HEK293T (cell line): ENCODE results near the gene OR2T11.

Experiments
- CTCF ChIA-PET: fragments of 350-600 bp; formaldehyde crosslinking; extraction: SDS; loops from one replicate; lab custom pipeline; 2021; ENCODE audit warnings: antibody characterized with exemption, inconsistent platforms; lab: Yijun Ruan, JAX
- POLR2A ChIA-PET: fragments of 350-600 bp; formaldehyde crosslinking; extraction: SDS; loops from one replicate; lab custom pipeline; 2020; ENCODE audit warnings: antibody characterized with exemption, inconsistent platforms; lab: Yijun Ruan, JAX
- DNase-seq: peaks from one replicate; pipeline ENCODE4 v3.0.0; 2012; ENCODE audit warnings: mixed read lengths; ENCODE audit errors: extremely low spot score
- ARNT ChIP-seq: fragments of 450-650 bp; IDR thresholded peaks from 2 replicates; pipeline ENCODE4 v1.6.1; 2017; ENCODE audit warnings: mild to moderate bottlenecking
- BHLHE40 ChIP-seq: fragments of 450-650 bp; IDR thresholded peaks from 2 replicates; pipeline ENCODE4 v1.6.1; 2016; ENCODE audit warnings: mild to moderate bottlenecking, moderate library complexity, borderline replicate concordance
- CTBP1 ChIP-seq: fragments of 450-650 bp; IDR thresholded peaks from 2 replicates; pipeline ENCODE4 v1.6.1; 2016; ENCODE audit warnings: borderline replicate concordance
- ELF4 ChIP-seq: fragments of 450-650 bp; IDR thresholded peaks from 2 replicates; pipeline ENCODE4 v1.6.1; 2017; ENCODE audit warnings: antibody characterized with exemption
- FOXA1 ChIP-seq: fragments of 450-650 bp; IDR thresholded peaks from 2 replicates; pipeline ENCODE4 v1.6.1; 2016; ENCODE audit warnings: mild to moderate bottlenecking
- FOXK2 ChIP-seq: fragments of 450-650 bp; IDR thresholded peaks from 2 replicates; pipeline ENCODE4 v1.6.1; 2016; ENCODE audit warnings: mild to moderate bottlenecking
- FOXM1 ChIP-seq: fragments of 450-650 bp; IDR thresholded peaks from 2 replicates; pipeline ENCODE4 v1.6.1; 2017; ENCODE audit warnings: mild to moderate bottlenecking, borderline replicate concordance
- HDGF ChIP-seq: fragments of 450-650 bp; IDR thresholded peaks from 2 replicates; pipeline ENCODE4 v1.6.1; 2017; ENCODE audit warnings: antibody characterized with exemption, borderline replicate concordance
- L3MBTL2 ChIP-seq: fragments of 450-650 bp; conservative IDR thresholded peaks from 2 replicates; pipeline ENCODE4 v1.6.1; 2016; ENCODE audit warnings: mild to moderate bottlenecking
- LEF1 ChIP-seq: fragments of 450-650 bp; IDR thresholded peaks from 2 replicates; pipeline ENCODE4 v1.6.1; 2017; ENCODE audit warnings: mild to moderate bottlenecking, borderline replicate concordance
- NFRKB ChIP-seq: fragments of 450-650 bp; IDR thresholded peaks from 2 replicates; pipeline ENCODE4 v1.6.1; 2016; ENCODE audit warnings: mild to moderate bottlenecking, moderate library complexity
- SP1 ChIP-seq: fragments of 450-650 bp; IDR thresholded peaks from 2 replicates; pipeline ENCODE4 v1.6.1; 2017
- SUZ12 ChIP-seq: fragments of 450-650 bp; IDR thresholded peaks from 2 replicates; pipeline ENCODE4 v1.6.1; 2016; ENCODE audit warnings: mild to moderate bottlenecking
- TARDBP ChIP-seq: fragments of 450-650 bp; IDR thresholded peaks from 2 replicates; pipeline ENCODE4 v1.6.1; 2016
- ZNF384 ChIP-seq: fragments of 450-650 bp; IDR thresholded peaks from 2 replicates; pipeline ENCODE4 v1.6.1; 2016
- TF ChIP-seq, protein P1 (sequence below): fragments of 450-650 bp; IDR thresholded peaks from 2 replicates; pipeline ENCODE4 v1.6.1; 2016

The OR2T11 gene

GRCh38 chr1:248610301-248610700 lies 24.6 kb downstream of the OR2T11 start:
- no peak for DNase-seq
- CTCF ChIA-PET, result no interaction called here
- TF ChIP-seq LEF1, result no peak
- POLR2A ChIA-PET, result no interaction called here

DNA sequence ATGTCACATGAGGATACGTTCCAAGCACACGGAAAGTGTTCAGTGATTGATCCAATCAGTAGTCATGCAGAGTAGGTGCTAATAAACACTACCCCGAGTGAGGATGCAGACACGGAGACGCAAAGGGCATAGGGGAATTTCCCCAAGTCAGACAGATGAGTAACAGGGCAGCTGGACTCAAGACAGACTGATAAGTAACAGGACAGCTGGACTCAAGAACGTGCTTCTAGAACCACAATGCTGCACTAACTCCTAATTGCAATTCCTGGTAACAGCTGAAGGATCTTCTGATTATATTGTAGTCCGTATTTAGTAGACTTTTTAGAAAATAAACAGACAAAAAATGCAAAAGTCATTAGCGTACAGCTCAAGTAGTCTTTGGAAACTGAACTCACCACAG lies 35.5 kb downstream of the OR2T11 start:
- DNase-seq, result no peak
- POLR2A ChIA-PET, result no interaction called here
- CTCF ChIA-PET, result no interaction called here
- TF ChIP-seq ARNT (no peak), BHLHE40 (no peak), FOXA1 (no peak)

- ChIA-PET CTCF (no interaction called here), POLR2A (no interaction called here)
- TF ChIP-seq, protein P1, sequence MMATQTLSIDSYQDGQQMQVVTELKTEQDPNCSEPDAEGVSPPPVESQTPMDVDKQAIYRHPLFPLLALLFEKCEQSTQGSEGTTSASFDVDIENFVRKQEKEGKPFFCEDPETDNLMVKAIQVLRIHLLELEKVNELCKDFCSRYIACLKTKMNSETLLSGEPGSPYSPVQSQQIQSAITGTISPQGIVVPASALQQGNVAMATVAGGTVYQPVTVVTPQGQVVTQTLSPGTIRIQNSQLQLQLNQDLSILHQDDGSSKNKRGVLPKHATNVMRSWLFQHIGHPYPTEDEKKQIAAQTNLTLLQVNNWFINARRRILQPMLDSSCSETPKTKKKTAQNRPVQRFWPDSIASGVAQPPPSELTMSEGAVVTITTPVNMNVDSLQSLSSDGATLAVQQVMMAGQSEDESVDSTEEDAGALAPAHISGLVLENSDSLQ, result no peak
Measured at GRCh38 chr1:248597589-248597988, 37.3 kb downstream of the OR2T11 start, which contains the start of gene OR2T10. Gene OR2T10 (minus strand): TSS chr1:248597700. CDS start chr1:248593768, 3,932 bp downstream.

DNA sequence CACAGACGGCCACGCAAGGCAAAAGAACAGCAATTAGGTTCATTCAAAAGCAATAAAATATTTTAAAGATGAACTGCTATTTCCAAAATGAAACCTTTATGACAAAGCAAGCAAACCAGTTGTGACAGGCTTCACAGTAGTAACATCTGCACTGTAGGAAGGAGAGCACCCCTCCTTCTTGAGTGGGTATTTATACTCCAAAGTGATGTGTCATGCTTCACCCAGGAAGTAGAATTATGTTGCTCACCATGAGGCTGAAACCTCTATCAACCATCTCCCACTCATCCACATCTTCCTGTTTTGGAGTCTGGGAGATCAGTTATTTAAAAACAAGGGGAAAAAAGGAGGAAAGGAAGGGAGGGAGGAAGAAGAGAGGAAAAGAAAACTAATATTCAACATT lies 38.3 kb downstream of the OR2T11 start:
- TF ChIP-seq FOXM1, result no peak
- POLR2A ChIA-PET, result no interaction called here
- DNase-seq, result no peak
- CTCF ChIA-PET, result no interaction called here

More at GRCh38 chr1:248597589-248597988, 37.3 kb downstream of the OR2T11 start, which contains the start of gene OR2T10:
- no peak for DNase-seq

- ChIA-PET CTCF (no interaction called here), POLR2A (no interaction called here)
- TF ChIP-seq SP1 (no peak), ZNF384 (no peak), FOXA1 (no peak), BHLHE40 (no peak), NFRKB (no peak), FOXM1 (no peak), LEF1 (no peak), ELF4 (no peak), ARNT (no peak), FOXK2 (no peak), CTBP1 (no peak), TARDBP (no peak), L3MBTL2 (no peak), HDGF (no peak), SUZ12 (no peak)
- TF ChIP-seq, protein P1, result no peak
- DNase-seq, result no peak
Measured at GRCh38 chr1:248593226-248593625, 41.7 kb downstream of the OR2T11 start.

GRCh38 chr1:248592655-248593054 lies 42.2 kb downstream of the OR2T11 start:
- POLR2A ChIA-PET, result no interaction called here
- no peak for DNase-seq
- CTCF ChIA-PET, result no interaction called here
- no peak for TF ChIP-seq TARDBP
- no peak for TF ChIP-seq LEF1
- no peak for TF ChIP-seq ELF4

DNA sequence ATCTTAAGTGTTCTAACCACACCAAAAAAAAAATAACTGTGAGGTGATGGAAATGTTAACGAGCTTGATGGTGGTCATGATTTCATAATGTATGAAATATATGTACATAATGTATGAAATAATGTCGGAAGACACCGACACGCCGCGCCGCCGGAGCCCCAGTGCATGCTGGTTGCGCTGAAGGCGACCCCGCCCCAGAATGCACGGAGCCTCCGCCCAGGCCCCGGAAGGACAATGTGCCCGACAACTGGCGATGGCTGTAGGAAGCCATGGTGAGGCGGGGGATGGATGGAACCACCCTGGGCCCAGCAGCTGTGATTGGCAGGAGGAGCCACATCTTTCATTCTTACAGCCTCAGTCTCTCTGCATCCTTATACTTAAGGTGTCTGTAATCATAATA lies 44.8 kb downstream of the OR2T11 start:
- ChIA-PET POLR2A (no interaction called here), CTCF (no interaction called here)
- TF ChIP-seq LEF1, result no peak
- TF ChIP-seq FOXK2, result no peak
- no peak for TF ChIP-seq SP1
- no peak for TF ChIP-seq HDGF
- TF ChIP-seq ARNT, result no peak
- no peak for TF ChIP-seq L3MBTL2
- TF ChIP-seq ZNF384, result no peak
- no peak for TF ChIP-seq ELF4
- no peak for TF ChIP-seq TARDBP
- no peak for TF ChIP-seq FOXM1
- no peak for TF ChIP-seq NFRKB
- TF ChIP-seq, protein P1, result no peak
- no peak for TF ChIP-seq FOXA1
- no peak for TF ChIP-seq CTBP1
- TF ChIP-seq SUZ12, result no peak
- TF ChIP-seq BHLHE40, result no peak
- no peak for DNase-seq

DNA sequence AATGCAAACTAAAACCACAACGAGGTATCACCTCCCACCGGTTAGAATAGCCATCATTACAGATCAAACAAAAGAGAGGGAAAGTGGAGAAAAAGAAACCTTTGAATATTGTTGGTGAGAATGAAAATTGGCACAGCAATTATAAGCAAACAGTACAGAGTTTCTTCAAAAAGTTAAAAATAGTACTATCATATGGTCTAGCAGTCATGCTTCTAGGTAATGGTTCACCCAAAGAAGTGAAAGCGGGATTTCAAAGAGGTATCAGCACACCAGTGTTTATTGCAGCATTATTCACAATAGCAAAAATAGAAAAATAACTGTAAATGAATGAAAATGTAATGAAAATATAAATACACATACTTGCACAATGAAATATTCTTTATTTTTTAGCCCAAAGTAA lies 45.6 kb downstream of the OR2T11 start:
- TF ChIP-seq ARNT (no peak), CTBP1 (no peak), FOXK2 (no peak), FOXA1 (no peak), L3MBTL2 (no peak)
- TF ChIP-seq, protein P1, result no peak

More for the DNA sequence above, 45.6 kb downstream of the OR2T11 start:
- DNase-seq, result no peak
- ChIA-PET POLR2A (no interaction called here), CTCF (no interaction called here)
